NCI-H1048 (cell line): ENCODE measurements around the gene SRY.
"Not testable (repeated sequence)": the region's sequence is repeated elsewhere in the genome, so short reads cannot be mapped to it uniquely, and the experiment has no call there.

Experiments
- DNase-seq: peaks from one replicate; lab custom pipeline; 2025; lab: John Stamatoyannopoulos, UW

SRY gene

GRCh38 chrY:2787600-2787999 is at the start of gene SRY:
Gene SRY, minus strand, starts transcription at chrY:2787682. Its CDS starts 79 bp downstream, at chrY:2787603.
- no peak for DNase-seq

GRCh38 chrY:2837078-2837477 is 49.6 kb upstream of the SRY start:
- no peak for DNase-seq

GRCh38 chrY:2835230-2835629 is 47.7 kb upstream of the SRY start:
- DNase-seq, result no peak

- DNase-seq, result no peak
These were observed 41.0 kb upstream of the SRY start for GRCh38 chrY:2828497-2828896.

GRCh38 chrY:2824471-2824870 is 37.0 kb upstream of the SRY start:
- DNase-seq, result no peak

GRCh38 chrY:2817146-2817896 is 29.8 kb upstream of the SRY start:
- not testable (repeated sequence) for DNase-seq

- DNase-seq, result no peak
These were observed 12.8 kb upstream of the SRY start for GRCh38 chrY:2800246-2800645.

- DNase-seq, result no peak
These were observed 10.5 kb upstream of the SRY start for GRCh38 chrY:2797991-2798390.

GRCh38 chrY:2796977-2797523 is 9.6 kb upstream of the SRY start:
- DNase-seq, result no peak

GRCh38 chrY:2789756-2790155 is 2.3 kb upstream of the SRY start:
- no peak for DNase-seq

GRCh38 chrY:2786876-2787512 is 488 bp downstream of the SRY start:
- no peak for DNase-seq
